ENCODE results near the gene RPL36A.
A peak's percentile ranks its signal among the peaks of the same experiment; 100 is the strongest.

The RPL36A gene

GRCh38 chrX:101377547-101377946 is 13.3 kb upstream of the RPL36A start:
- Mint-ChIP-seq H3K4me1 (ENCODE audit: low read depth) (peaks cover 23% of the 10 kb centered on the region), H3K27me3 (no peaks in the 10 kb centered on the region), H3K27ac (no peak overlapping the region), H3K9me3 (no peaks in the 10 kb centered on the region), H3K36me3 (ENCODE audit: low read depth) (peaks cover 25% of the 10 kb centered on the region), H3K4me3 (peak overlapping the region; percentile 9)
- intact Hi-C loops (cut with micrococcal nuclease) = no loop called here

- Mint-ChIP-seq H3K4me3 (peak overlapping the region; percentile 70), H3K4me1 (ENCODE audit: low read depth) (peaks cover 35% of the 10 kb centered on the region), H3K36me3 (ENCODE audit: low read depth) (peaks cover 33% of the 10 kb centered on the region), H3K27me3 (no peaks in the 10 kb centered on the region), H3K9me3 (no peaks in the 10 kb centered on the region), H3K27ac (peak overlapping the region; percentile 96)
- intact Hi-C loops (cut with micrococcal nuclease) = no loop called here
These were observed 7.1 kb upstream of the RPL36A start for GRCh38 chrX:101383679-101384205.

GRCh38 chrX:101385026-101385684 is 5.7 kb upstream of the RPL36A start:
- no peaks in the 10 kb centered on the region for H3K27me3 Mint-ChIP-seq
- peak overlapping the region; percentile 96 for H3K27ac Mint-ChIP-seq
- peaks cover 27% of the 10 kb centered on the region for H3K4me1 Mint-ChIP-seq (ENCODE audit: low read depth)
- H3K4me3 Mint-ChIP-seq = peak overlapping the region; percentile 96
- H3K9me3 Mint-ChIP-seq = no peaks in the 10 kb centered on the region
- peaks cover 24% of the 10 kb centered on the region for H3K36me3 Mint-ChIP-seq (ENCODE audit: low read depth)
- intact Hi-C loops (cut with micrococcal nuclease) = no loop called here

- intact Hi-C loops (cut with micrococcal nuclease) = no loop called here
- H3K9me3 Mint-ChIP-seq = no peaks in the 10 kb centered on the region
- H3K27me3 Mint-ChIP-seq = no peaks in the 10 kb centered on the region
- H3K36me3 Mint-ChIP-seq (ENCODE audit: low read depth) = peaks cover 27% of the 10 kb centered on the region
- peak within 1 kb of the TSS; percentile 96 for H3K27ac Mint-ChIP-seq
- peaks cover 27% of the 10 kb centered on the region for H3K4me1 Mint-ChIP-seq (ENCODE audit: low read depth)
- peak within 1 kb of the TSS; percentile 96 for H3K4me3 Mint-ChIP-seq
These were observed 4.8 kb upstream of the RPL36A start, which contains the start of gene BTK for GRCh38 chrX:101385795-101386541. TSS of gene BTK (minus strand) at chrX:101386191. CDS start at chrX:101375284, 10,907 bp downstream.

- Mint-ChIP-seq H3K27me3 (no peaks in the 10 kb centered on the region), H3K4me3 (peak overlapping the region; percentile 96), H3K27ac (peak overlapping the region; percentile 96), H3K36me3 (ENCODE audit: low read depth) (peaks cover 32% of the 10 kb centered on the region), H3K4me1 (ENCODE audit: low read depth) (peaks cover 28% of the 10 kb centered on the region), H3K9me3 (no peaks in the 10 kb centered on the region)
- intact Hi-C loops (cut with micrococcal nuclease) = no loop called here
These were observed 4.3 kb upstream of the RPL36A start for GRCh38 chrX:101386542-101386885.

GRCh38 chrX:101388604-101389003 is 2.2 kb upstream of the RPL36A start:
- no peak overlapping the region for H3K4me3 Mint-ChIP-seq
- H3K9me3 Mint-ChIP-seq = no peaks in the 10 kb centered on the region
- H3K27me3 Mint-ChIP-seq = no peaks in the 10 kb centered on the region
- peaks cover 45% of the 10 kb centered on the region for H3K36me3 Mint-ChIP-seq (ENCODE audit: low read depth)
- peaks cover 37% of the 10 kb centered on the region for H3K4me1 Mint-ChIP-seq (ENCODE audit: low read depth)
- no peak overlapping the region for H3K27ac Mint-ChIP-seq
- intact Hi-C loops (cut with micrococcal nuclease) = no loop called here

GRCh38 chrX:101391831-101392230 is 1.0 kb downstream of the RPL36A start:
- Mint-ChIP-seq H3K36me3 (ENCODE audit: low read depth) (peaks cover 56% of the 10 kb centered on the region), H3K9me3 (no peaks in the 10 kb centered on the region), H3K4me1 (ENCODE audit: low read depth) (peaks cover 19% of the 10 kb centered on the region), H3K27ac (peak overlapping the region; percentile 92), H3K27me3 (no peaks in the 10 kb centered on the region), H3K4me3 (peak overlapping the region; percentile 91)
- intact Hi-C loops (cut with micrococcal nuclease) = loop anchor here (2.0 kb wide), 2 partner anchors 15 to 43 kb away; partner anchors contain the start of genes GLA and TIMM8A

- Mint-ChIP-seq H3K36me3 (ENCODE audit: low read depth) (peaks cover 71% of the 10 kb centered on the region), H3K27ac (no peak overlapping the region), H3K4me1 (ENCODE audit: low read depth) (peaks cover 18% of the 10 kb centered on the region), H3K27me3 (no peaks in the 10 kb centered on the region), H3K4me3 (no peak overlapping the region), H3K9me3 (no peaks in the 10 kb centered on the region)
- intact Hi-C loops (cut with micrococcal nuclease) = no loop called here
These were observed 2.9 kb downstream of the RPL36A start for GRCh38 chrX:101393530-101394305.

- H3K9me3 Mint-ChIP-seq = no peaks in the 10 kb centered on the region
- H3K27ac Mint-ChIP-seq = no peak overlapping the region
- H3K36me3 Mint-ChIP-seq (ENCODE audit: low read depth) = peaks cover 74% of the 10 kb centered on the region
- peaks cover 18% of the 10 kb centered on the region for H3K4me1 Mint-ChIP-seq (ENCODE audit: low read depth)
- no peak overlapping the region for H3K4me3 Mint-ChIP-seq
- intact Hi-C loops (cut with micrococcal nuclease) = no loop called here
- no peaks in the 10 kb centered on the region for H3K27me3 Mint-ChIP-seq
These were observed 3.6 kb downstream of the RPL36A start for GRCh38 chrX:101394372-101394771.

GRCh38 chrX:101395789-101396188 is 5.0 kb downstream of the RPL36A start:
- peaks cover 87% of the 10 kb centered on the region for H3K36me3 Mint-ChIP-seq (ENCODE audit: low read depth)
- no peak overlapping the region for H3K4me3 Mint-ChIP-seq
- H3K9me3 Mint-ChIP-seq = no peaks in the 10 kb centered on the region
- peaks cover 18% of the 10 kb centered on the region for H3K4me1 Mint-ChIP-seq (ENCODE audit: low read depth)
- no peak overlapping the region for H3K27ac Mint-ChIP-seq
- H3K27me3 Mint-ChIP-seq = no peaks in the 10 kb centered on the region
- intact Hi-C loops (cut with micrococcal nuclease) = no loop called here

- Mint-ChIP-seq H3K27me3 (no peaks in the 10 kb centered on the region), H3K36me3 (ENCODE audit: low read depth) (peaks cover 87% of the 10 kb centered on the region)
These were observed 7.0 kb downstream of the RPL36A start for GRCh38 chrX:101397779-101398178.

GRCh38 chrX:101398694-101399093 is 7.9 kb downstream of the RPL36A start:
- H3K9me3 Mint-ChIP-seq = no peaks in the 10 kb centered on the region
- H3K4me1 Mint-ChIP-seq (ENCODE audit: low read depth) = peaks cover 10% of the 10 kb centered on the region
- peaks cover 82% of the 10 kb centered on the region for H3K36me3 Mint-ChIP-seq (ENCODE audit: low read depth)
- no peak overlapping the region for H3K27ac Mint-ChIP-seq
- no peak overlapping the region for H3K4me3 Mint-ChIP-seq
- intact Hi-C loops (cut with micrococcal nuclease) = no loop called here
- no peaks in the 10 kb centered on the region for H3K27me3 Mint-ChIP-seq

More at GRCh38 chrX:101397779-101398178, 7.0 kb downstream of the RPL36A start:
- intact Hi-C loops (cut with micrococcal nuclease) = no loop called here
- Mint-ChIP-seq H3K27ac (no peak overlapping the region), H3K9me3 (no peaks in the 10 kb centered on the region), H3K4me3 (no peak overlapping the region), H3K4me1 (ENCODE audit: low read depth) (peaks cover 18% of the 10 kb centered on the region)

- H3K36me3 Mint-ChIP-seq (ENCODE audit: low read depth) = peaks cover 77% of the 10 kb centered on the region
- intact Hi-C loops (cut with micrococcal nuclease) = no loop called here
- H3K4me3 Mint-ChIP-seq = no peak overlapping the region
- H3K27ac Mint-ChIP-seq = no peak overlapping the region
- H3K4me1 Mint-ChIP-seq (ENCODE audit: low read depth) = peaks cover 9% of the 10 kb centered on the region
- H3K9me3 Mint-ChIP-seq = no peaks in the 10 kb centered on the region
- H3K27me3 Mint-ChIP-seq = no peaks in the 10 kb centered on the region
These were observed 9.0 kb downstream of the RPL36A start for GRCh38 chrX:101399825-101400224.

All from dendritic cell treated with granulocyte-macrophage colony-stimulating factor and Interleukin-4, amounts not matched to agents 40 ng/mL and 50 ng/mL, for 4 days (primary cell).